ENCODE results near the gene CPN2. TPM values are rescaled to one million over a fixed set of nuclear protein-coding genes. Genes with fewer than 3 reads are reported as not detected.

The CPN2 gene
- total RNA-seq, 3 donors from 2014 or later = 0.14 TPM; not detected in 2

DNA sequence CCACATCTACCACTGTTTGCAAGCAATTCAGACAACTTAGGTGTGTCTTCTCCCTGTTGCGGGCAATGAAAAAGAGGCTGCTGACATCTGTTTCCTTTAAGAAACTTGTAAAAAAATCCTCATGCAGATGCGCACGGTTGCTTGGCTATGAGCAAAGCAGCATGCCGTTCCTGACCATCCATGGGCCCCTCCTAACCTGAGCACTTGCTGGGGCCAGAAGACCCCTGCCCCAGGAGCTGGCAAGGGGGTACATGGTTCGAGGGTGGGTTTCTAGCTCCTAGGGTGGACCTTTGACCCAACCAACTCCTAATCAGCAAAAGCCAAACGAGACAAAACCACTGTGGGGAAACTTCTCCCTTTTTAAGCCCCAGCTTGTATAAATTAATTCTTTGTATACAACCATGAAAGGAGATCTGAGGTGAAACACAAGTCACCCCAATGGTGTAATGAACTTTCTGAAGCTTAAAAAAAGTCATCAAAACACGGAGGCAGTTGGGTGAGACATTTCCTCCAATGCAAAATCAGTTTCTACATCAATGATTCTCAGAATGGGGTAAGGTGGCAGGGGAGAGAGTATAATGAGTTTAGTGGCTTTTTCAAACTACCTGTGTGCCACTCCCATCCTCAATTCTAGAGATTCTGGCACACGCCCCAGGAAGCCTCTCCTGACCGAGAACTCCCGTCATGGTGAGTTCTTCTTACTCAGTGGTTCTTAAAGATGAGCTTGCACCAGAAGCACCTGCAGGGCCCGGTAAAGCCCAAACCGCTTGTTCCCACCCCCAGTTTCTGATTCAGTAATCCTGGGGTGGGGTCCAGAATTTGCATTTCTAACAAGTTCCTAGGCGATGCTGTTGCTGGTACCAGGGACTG, 44.1 kb downstream of the CPN2 start:
- DNase-seq (no peak), ATAC-seq (peak; percentile 48)
- Histone ChIP-seq H3K9me3 (no peaks in the 10 kb centered on the region), H3K36me3 (ENCODE audit: low read depth) (no peaks in the 10 kb centered on the region), H3K4me3 (no peak overlapping the region), H3K4me1 (ENCODE audit: low read depth) (no peaks in the 10 kb centered on the region)
- TF ChIP-seq, protein P1, sequence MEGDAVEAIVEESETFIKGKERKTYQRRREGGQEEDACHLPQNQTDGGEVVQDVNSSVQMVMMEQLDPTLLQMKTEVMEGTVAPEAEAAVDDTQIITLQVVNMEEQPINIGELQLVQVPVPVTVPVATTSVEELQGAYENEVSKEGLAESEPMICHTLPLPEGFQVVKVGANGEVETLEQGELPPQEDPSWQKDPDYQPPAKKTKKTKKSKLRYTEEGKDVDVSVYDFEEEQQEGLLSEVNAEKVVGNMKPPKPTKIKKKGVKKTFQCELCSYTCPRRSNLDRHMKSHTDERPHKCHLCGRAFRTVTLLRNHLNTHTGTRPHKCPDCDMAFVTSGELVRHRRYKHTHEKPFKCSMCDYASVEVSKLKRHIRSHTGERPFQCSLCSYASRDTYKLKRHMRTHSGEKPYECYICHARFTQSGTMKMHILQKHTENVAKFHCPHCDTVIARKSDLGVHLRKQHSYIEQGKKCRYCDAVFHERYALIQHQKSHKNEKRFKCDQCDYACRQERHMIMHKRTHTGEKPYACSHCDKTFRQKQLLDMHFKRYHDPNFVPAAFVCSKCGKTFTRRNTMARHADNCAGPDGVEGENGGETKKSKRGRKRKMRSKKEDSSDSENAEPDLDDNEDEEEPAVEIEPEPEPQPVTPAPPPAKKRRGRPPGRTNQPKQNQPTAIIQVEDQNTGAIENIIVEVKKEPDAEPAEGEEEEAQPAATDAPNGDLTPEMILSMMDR (IDR thresholded peaks at IDR 0.05) = no peak
- intact Hi-C loops (cut with DNase I, micrococcal nuclease) = no loop called here

DNA sequence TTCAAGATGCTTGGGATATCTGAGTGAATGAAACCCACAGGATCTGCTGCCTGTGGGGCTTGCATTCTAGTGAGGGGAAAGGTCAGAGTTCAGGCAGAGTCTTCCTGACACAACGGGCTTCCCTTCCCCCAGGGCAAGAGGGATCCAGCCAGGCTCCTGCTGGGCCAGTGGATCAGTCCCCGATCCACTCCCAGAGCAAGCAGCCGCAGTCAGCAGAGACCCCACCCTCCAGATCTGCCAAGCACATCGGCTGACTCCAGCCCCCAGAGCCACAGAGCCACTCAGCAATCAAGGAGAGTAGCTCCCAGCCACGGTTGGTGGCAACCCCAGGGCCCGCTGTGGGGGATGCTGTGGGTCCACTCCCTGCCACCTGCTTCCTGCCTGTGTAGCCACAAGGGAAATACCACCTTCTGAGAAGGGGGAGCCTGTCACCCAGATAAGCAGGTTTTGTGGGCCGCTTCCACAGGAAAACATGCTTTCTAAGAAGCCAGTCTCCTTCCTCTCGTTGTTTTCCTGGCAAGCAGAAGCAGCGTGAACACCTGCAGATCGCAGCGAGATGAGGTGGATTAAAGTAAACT, 44.9 kb downstream of the CPN2 start:
- Histone ChIP-seq H3K9me3 (no peaks in the 10 kb centered on the region), H3K4me1 (ENCODE audit: low read depth) (no peaks in the 10 kb centered on the region), H3K4me3 (no peak overlapping the region), H3K36me3 (ENCODE audit: low read depth) (no peaks in the 10 kb centered on the region)
- intact Hi-C loops (cut with DNase I, micrococcal nuclease) = no loop called here
- DNase-seq (no peak), ATAC-seq (peak; percentile 67)
- TF ChIP-seq, protein P1 (IDR thresholded peaks at IDR 0.05) = no peak

DNA sequence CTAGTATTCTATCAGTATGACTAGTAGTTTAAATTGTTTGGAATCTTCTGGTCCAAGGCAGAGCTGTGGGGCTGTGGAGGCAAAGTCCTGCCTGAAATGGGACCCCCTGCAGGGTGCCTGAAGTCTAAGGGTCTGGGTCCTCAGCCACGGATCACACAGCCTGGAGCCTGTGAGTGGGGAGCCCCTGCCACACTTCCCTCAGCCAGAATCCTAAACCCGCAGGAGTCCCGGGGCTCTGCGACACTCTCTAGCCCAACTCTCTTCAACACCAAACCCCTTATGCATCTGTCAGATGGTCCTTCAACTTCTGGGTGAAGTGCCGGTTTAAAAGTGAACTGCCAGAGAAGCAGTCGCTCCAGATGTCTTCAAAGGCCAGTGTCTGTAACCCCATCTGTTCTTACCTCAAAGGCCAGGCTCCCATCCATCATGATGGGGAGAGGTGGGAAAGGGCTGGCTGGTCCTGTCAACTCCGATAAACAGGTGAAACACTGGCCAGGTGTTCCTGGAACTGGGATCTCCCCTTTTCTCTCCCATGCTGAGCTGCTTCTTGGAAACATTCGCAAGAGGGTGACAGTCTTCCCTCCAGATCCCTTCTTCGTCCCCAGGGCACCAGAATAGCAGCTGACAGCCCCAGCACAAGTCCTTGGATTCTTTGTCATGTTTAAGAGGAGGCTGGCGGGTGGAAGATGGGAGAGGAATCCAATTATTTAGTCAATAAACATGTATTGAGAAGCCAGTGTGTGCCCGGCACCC, 45.6 kb downstream of the CPN2 start:
- intact Hi-C loops (cut with DNase I, micrococcal nuclease) = no loop called here

DNA sequence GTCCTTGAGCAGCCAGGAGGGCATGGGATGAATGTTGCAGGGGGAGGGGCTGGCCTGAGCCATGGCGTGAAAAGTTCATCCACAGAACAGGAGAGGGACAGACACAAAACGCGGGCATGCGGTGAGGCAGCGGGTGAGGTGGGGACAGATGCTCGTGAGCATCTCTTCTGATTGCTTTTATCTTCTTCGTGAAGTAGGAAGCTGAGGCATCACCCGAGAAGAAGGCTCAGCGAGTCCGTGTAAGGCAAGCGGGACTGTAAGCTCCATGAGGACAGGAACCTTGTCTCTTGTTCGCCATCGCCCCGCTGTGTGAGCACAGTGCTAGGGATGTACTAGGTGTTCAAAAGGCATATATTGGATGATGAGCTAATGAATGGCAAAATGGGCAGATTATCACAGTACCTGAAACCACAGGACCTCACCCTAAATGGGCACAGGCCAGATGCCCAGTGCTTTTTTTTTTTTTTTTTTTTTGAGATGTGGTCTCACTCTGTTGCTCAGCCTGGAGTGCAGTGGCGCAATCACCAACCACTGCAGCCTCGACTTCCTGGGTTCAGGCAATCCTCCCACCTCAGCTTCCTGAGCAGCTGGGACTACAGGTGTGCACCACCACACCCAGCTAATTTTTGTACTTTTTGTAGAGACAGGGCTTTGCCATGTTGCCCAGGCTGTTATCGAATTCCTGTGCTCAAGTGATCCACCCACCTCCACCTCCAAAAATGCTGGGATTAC, 46.8 kb downstream of the CPN2 start:
- no peaks in the 10 kb centered on the region for H3K36me3 ChIP-seq (ENCODE audit: low read depth)
- no peaks in the 10 kb centered on the region for H3K9me3 ChIP-seq
- DNase-seq = no peak
- H3K4me1 ChIP-seq (ENCODE audit: low read depth) = no peaks in the 10 kb centered on the region
- TF ChIP-seq, protein P1 (IDR thresholded peaks at IDR 0.05) = no peak
- intact Hi-C loops (cut with DNase I, micrococcal nuclease) = no loop called here
- no peak overlapping the region for H3K4me3 ChIP-seq
- ATAC-seq = no peak

More for the DNA sequence above, 45.6 kb downstream of the CPN2 start:
- TF ChIP-seq, protein P1 (IDR thresholded peaks at IDR 0.05) = no peak
- no peaks in the 10 kb centered on the region for H3K9me3 ChIP-seq
- no peak overlapping the region for H3K4me3 ChIP-seq
- H3K36me3 ChIP-seq (ENCODE audit: low read depth) = no peaks in the 10 kb centered on the region
- no peak for DNase-seq
- H3K4me1 ChIP-seq (ENCODE audit: low read depth) = no peaks in the 10 kb centered on the region
- no peak for ATAC-seq

DNA sequence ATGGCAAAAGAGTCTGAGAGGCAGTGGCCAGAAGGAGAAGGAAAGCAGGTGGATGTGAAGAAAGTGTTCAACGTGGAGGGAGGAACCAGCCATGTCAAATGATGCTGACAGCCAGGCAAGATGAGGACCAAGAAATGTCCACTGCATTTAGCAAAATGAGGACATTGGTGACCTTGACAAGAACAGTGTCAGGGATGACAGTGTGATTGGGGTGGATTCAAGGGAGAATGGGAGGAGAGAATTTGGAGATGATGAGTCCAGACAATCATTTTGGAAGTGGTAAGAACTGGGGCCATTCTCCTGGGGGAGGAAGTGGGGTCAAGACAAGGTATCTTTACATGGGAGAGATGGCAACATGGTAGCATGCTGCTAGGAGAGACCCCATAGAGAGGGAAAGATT, 47.4 kb downstream of the CPN2 start:
- TF ChIP-seq, protein P1 (IDR thresholded peaks at IDR 0.05) = no peak
- H3K4me3 ChIP-seq = no peak overlapping the region
- intact Hi-C loops (cut with DNase I, micrococcal nuclease) = no loop called here
- ATAC-seq = no peak
- no peaks in the 10 kb centered on the region for H3K4me1 ChIP-seq (ENCODE audit: low read depth)
- no peaks in the 10 kb centered on the region for H3K36me3 ChIP-seq (ENCODE audit: low read depth)
- no peak for DNase-seq
- H3K9me3 ChIP-seq = no peaks in the 10 kb centered on the region
